IPS DF 6.9 (cell line): Measurements from ENCODE around the gene RIOK1.

Experiments
- DNase-seq: peaks from one replicate; pipeline ENCODE4 v3.0.0-alpha.2; 2013; ENCODE audit warnings: low read depth, low spot score
- H3K27ac ChIP-seq: one replicate; pipeline ENCODE4 v1.5.1; 2013; ENCODE audit warnings: low read length, control low read depth
- H3K27me3 ChIP-seq: 2 replicates; pipeline ENCODE4 v1.6.1; 2013; ENCODE audit warnings: mild to moderate bottlenecking, low read length; ENCODE audit not compliant: control insufficient read depth, insufficient read depth
- H3K36me3 ChIP-seq: 2 replicates; pipeline ENCODE4 v1.6.1; 2013; ENCODE audit warnings: low read length; ENCODE audit not compliant: control insufficient read depth, insufficient read depth
- H3K4me1 ChIP-seq: 2 replicates; pipeline ENCODE4 v1.6.1; 2013; ENCODE audit warnings: low read length; ENCODE audit not compliant: control insufficient read depth, insufficient read depth
- H3K4me3 ChIP-seq: 2 replicates; pipeline ENCODE4 v1.5.1; 2013; ENCODE audit warnings: mild to moderate bottlenecking, low read length
- H3K9me3 ChIP-seq: 2 replicates; pipeline ENCODE4 v1.6.1; 2013; ENCODE audit warnings: low read length, inconsistent platforms; ENCODE audit not compliant: control insufficient read depth, insufficient read depth
- WGBS: extraction: QIAGEN DNeasy Blood & Tissue Kit; methylation state at CpG from one replicate; pipeline ENCODE4 v1.1.7; 2013; ENCODE audit warnings: mixed read lengths, missing lambda C conversion rate; ENCODE audit not compliant: insufficient read length, insufficient coverage; 5-methylcytosine and 5-hydroxymethylcytosine counted together

Gene RIOK1

GRCh38 chr6:7406743-7407142, 17.1 kb downstream of the RIOK1 start:
- no CpG with 5 or more reads among the region's 9 CpGs for WGBS
- Histone ChIP-seq H3K4me1 (no peaks in the 10 kb centered on the region), H3K27ac (no peak overlapping the region), H3K9me3 (no peaks in the 10 kb centered on the region), H3K27me3 (no peaks in the 10 kb centered on the region), H3K4me3 (no peak overlapping the region), H3K36me3 (peaks cover 12% of the 10 kb centered on the region; the same call in 1 of the 2 replicates)
- DNase-seq = no peak

- H3K4me1 ChIP-seq = no peaks in the 10 kb centered on the region
- no peak overlapping the region for H3K4me3 ChIP-seq
- WGBS = no CpG with 5 or more reads among the region's 6 CpGs
- no peak overlapping the region for H3K27ac ChIP-seq
- no peak for DNase-seq
- no peaks in the 10 kb centered on the region for H3K27me3 ChIP-seq
- H3K36me3 ChIP-seq = peaks cover 12% of the 10 kb centered on the region; the same call in 1 of the 2 replicates
- no peaks in the 10 kb centered on the region for H3K9me3 ChIP-seq
Observed at GRCh38 chr6:7409740-7410139, 20.1 kb downstream of the RIOK1 start.

GRCh38 chr6:7410851-7411250, 21.2 kb downstream of the RIOK1 start:
- peaks cover 12% of the 10 kb centered on the region; the same call in 1 of the 2 replicates for H3K36me3 ChIP-seq
- no CpG with 5 or more reads among the region's 4 CpGs for WGBS
- H3K27ac ChIP-seq = no peak overlapping the region
- H3K27me3 ChIP-seq = no peaks in the 10 kb centered on the region
- no peak overlapping the region for H3K4me3 ChIP-seq
- DNase-seq = no peak
- H3K4me1 ChIP-seq = no peaks in the 10 kb centered on the region
- no peaks in the 10 kb centered on the region for H3K9me3 ChIP-seq

- Histone ChIP-seq H3K27ac (no peak overlapping the region), H3K27me3 (no peaks in the 10 kb centered on the region), H3K4me3 (no peak overlapping the region), H3K36me3 (peaks cover 12% of the 10 kb centered on the region; the same call in 1 of the 2 replicates), H3K4me1 (no peaks in the 10 kb centered on the region), H3K9me3 (no peaks in the 10 kb centered on the region)
- no peak for DNase-seq
- no CpG with 5 or more reads among the region's 2 CpGs for WGBS
Observed at GRCh38 chr6:7411328-7411727, 21.7 kb downstream of the RIOK1 start.

- Histone ChIP-seq H3K36me3 (peaks cover 16% of the 10 kb centered on the region; the same call in 1 of the 2 replicates), H3K27me3 (no peaks in the 10 kb centered on the region), H3K27ac (no peak overlapping the region), H3K4me3 (no peak overlapping the region), H3K9me3 (no peaks in the 10 kb centered on the region), H3K4me1 (no peaks in the 10 kb centered on the region)
- no CpG with 5 or more reads among the region's 2 CpGs for WGBS
- DNase-seq = no peak
Observed at GRCh38 chr6:7413151-7413823, 23.7 kb downstream of the RIOK1 start.

GRCh38 chr6:7414811-7415210, 25.2 kb downstream of the RIOK1 start:
- H3K27ac ChIP-seq = no peak overlapping the region
- H3K4me3 ChIP-seq = no peak overlapping the region
- no peak for DNase-seq
- no peaks in the 10 kb centered on the region for H3K4me1 ChIP-seq
- peaks cover 19% of the 10 kb centered on the region; the same call in 1 of the 2 replicates for H3K36me3 ChIP-seq
- no peaks in the 10 kb centered on the region; the same call in 1 of the 2 replicates for H3K9me3 ChIP-seq
- no CpG with 5 or more reads among the region's 7 CpGs for WGBS
- H3K27me3 ChIP-seq = no peaks in the 10 kb centered on the region

GRCh38 chr6:7417684-7418083, 28.1 kb downstream of the RIOK1 start:
- no peak for DNase-seq
- Histone ChIP-seq H3K36me3 (peaks cover 14% of the 10 kb centered on the region; the same call in 1 of the 2 replicates), H3K9me3 (no peaks in the 10 kb centered on the region; the same call in 1 of the 2 replicates), H3K27me3 (no peaks in the 10 kb centered on the region), H3K4me3 (no peak overlapping the region), H3K27ac (no peak overlapping the region), H3K4me1 (peaks cover 2% of the 10 kb centered on the region; the same call in 1 of the 2 replicates)
- WGBS = no CpG with 5 or more reads among the region's 2 CpGs

GRCh38 chr6:7418238-7418905, 28.8 kb downstream of the RIOK1 start:
- Histone ChIP-seq H3K4me3 (no peak overlapping the region), H3K36me3 (peaks cover 14% of the 10 kb centered on the region; the same call in 1 of the 2 replicates), H3K4me1 (peaks cover 2% of the 10 kb centered on the region; the same call in 1 of the 2 replicates), H3K9me3 (no peaks in the 10 kb centered on the region; the same call in 1 of the 2 replicates), H3K27ac (no peak overlapping the region), H3K27me3 (no peaks in the 10 kb centered on the region)
- DNase-seq = no peak
- no CpG with 5 or more reads among the region's 6 CpGs for WGBS

GRCh38 chr6:7419065-7419464, 29.5 kb downstream of the RIOK1 start:
- peaks cover 14% of the 10 kb centered on the region; the same call in 1 of the 2 replicates for H3K36me3 ChIP-seq

GRCh38 chr6:7421066-7421465, 31.5 kb downstream of the RIOK1 start:
- no peak for DNase-seq

More at GRCh38 chr6:7419065-7419464, 29.5 kb downstream of the RIOK1 start:
- DNase-seq = no peak
- Histone ChIP-seq H3K4me1 (peaks cover 2% of the 10 kb centered on the region; the same call in 1 of the 2 replicates), H3K27me3 (no peaks in the 10 kb centered on the region), H3K4me3 (no peak overlapping the region), H3K27ac (no peak overlapping the region), H3K9me3 (no peaks in the 10 kb centered on the region; the same call in 1 of the 2 replicates)
- no CpG with 5 or more reads among the region's 1 CpG for WGBS

More at GRCh38 chr6:7421066-7421465, 31.5 kb downstream of the RIOK1 start:
- Histone ChIP-seq H3K4me3 (no peak overlapping the region), H3K36me3 (peaks cover 6% of the 10 kb centered on the region; the same call in 1 of the 2 replicates), H3K27me3 (no peaks in the 10 kb centered on the region), H3K4me1 (peaks cover 2% of the 10 kb centered on the region; the same call in 1 of the 2 replicates), H3K9me3 (no peaks in the 10 kb centered on the region; the same call in 1 of the 2 replicates), H3K27ac (no peak overlapping the region)
- no CpG with 5 or more reads among the region's 3 CpGs for WGBS
